SK-N-SH (cell line): ENCODE data around the gene ARHGAP10.

Source experiments
- CTCF ChIP-seq: fragments of 200-600 bp; sonication (generic); IDR thresholded peaks from 2 replicates; pipeline ENCODE4 v1.6.1; 2017; ENCODE audit warnings: antibody characterized with exemption, mild to moderate bottlenecking, moderate library complexity
- EP300 ChIP-seq, 2 experiments: IDR thresholded peaks; 2 replicates each; pipeline versions ENCODE4 v1.4.0 to v1.6.1; 2012; ENCODE audit warnings: borderline replicate concordance in 1 of 2, low read depth in 1 of 2, low read length in 1 of 2
- GATA2 ChIP-seq: sonication (generic); formaldehyde crosslinking; IDR thresholded peaks from 2 replicates; pipeline ENCODE4 v1.5.0; 2020; ENCODE audit warnings: mild to moderate bottlenecking, missing genetic modification reagents
- NRF1 ChIP-seq: IDR thresholded peaks from 2 replicates; pipeline ENCODE4 v1.6.1; 2012; ENCODE audit warnings: low read depth, mild to moderate bottlenecking, low read length
- REST ChIP-seq: IDR thresholded peaks from 2 replicates; pipeline ENCODE4 v1.6.1; 2012; ENCODE audit warnings: mild to moderate bottlenecking, low read depth, low read length, moderate library complexity
- TEAD4 ChIP-seq: IDR thresholded peaks from 2 replicates; pipeline ENCODE4 v1.4.0; 2012; ENCODE audit warnings: mild to moderate bottlenecking, borderline replicate concordance; ENCODE audit not compliant: insufficient read depth
- YY1 ChIP-seq: IDR thresholded peaks from 2 replicates; pipeline ENCODE4 v1.4.0; 2012; ENCODE audit warnings: low read depth, mild to moderate bottlenecking

GRCh38 chr4:147725673-147726072, 6.2 kb upstream of the ARHGAP10 start:
- TF ChIP-seq TEAD4 = no peak
- TF ChIP-seq NRF1 = no peak
- TF ChIP-seq YY1 = no peak
- TF ChIP-seq EP300 (IDR thresholded peaks at IDR 0.05; ENCODE audit: borderline replicate concordance in 1 of 2, low read depth in 1 of 2, low read length in 1 of 2) = no peak
- no peak for TF ChIP-seq REST
- no peak for TF ChIP-seq GATA2 (CRISPR knock-in tag)
- TF ChIP-seq CTCF = no peak
